ENCODE measurements around the gene NEDD4L.

The NEDD4L gene

GRCh38 chr18:58168221-58168620, 124.2 kb downstream of the NEDD4L start:
- Histone ChIP-seq H3K9me3 (ENCODE audit: control insufficient read depth, insufficient read depth, low read depth, low read length) (no peaks in the 10 kb centered on the region), H3K36me3 (ENCODE audit: control insufficient read depth in 2 of 2, insufficient read depth in 1 of 2, low read length in 2 of 2) (no peaks in the 10 kb centered on the region), H3K4me1 (ENCODE audit: control insufficient read depth, insufficient read depth, low read length) (no peaks in the 10 kb centered on the region), H3K27ac (ENCODE audit: extremely low read depth, low read depth, low read length) (no peak overlapping the region), H3K4me3 (ENCODE audit: low read depth, low read length) (no peak overlapping the region)
- TF ChIP-seq ZNF26 (tag by site-specific recombination; IDR thresholded peaks at IDR 0.05), result no peak
- no peak for TF ChIP-seq ZNF843 (tag by site-specific recombination; IDR thresholded peaks at IDR 0.05)
- TF ChIP-seq ZNF449 (tag by site-specific recombination; IDR thresholded peaks at IDR 0.05), result no peak
- TF ChIP-seq ZNF48 (tag by site-specific recombination; IDR thresholded peaks at IDR 0.05), result no peak
- TF ChIP-seq INSM2 (tag by site-specific recombination; IDR thresholded peaks at IDR 0.05), result no peak
- TF ChIP-seq, protein P1, sequence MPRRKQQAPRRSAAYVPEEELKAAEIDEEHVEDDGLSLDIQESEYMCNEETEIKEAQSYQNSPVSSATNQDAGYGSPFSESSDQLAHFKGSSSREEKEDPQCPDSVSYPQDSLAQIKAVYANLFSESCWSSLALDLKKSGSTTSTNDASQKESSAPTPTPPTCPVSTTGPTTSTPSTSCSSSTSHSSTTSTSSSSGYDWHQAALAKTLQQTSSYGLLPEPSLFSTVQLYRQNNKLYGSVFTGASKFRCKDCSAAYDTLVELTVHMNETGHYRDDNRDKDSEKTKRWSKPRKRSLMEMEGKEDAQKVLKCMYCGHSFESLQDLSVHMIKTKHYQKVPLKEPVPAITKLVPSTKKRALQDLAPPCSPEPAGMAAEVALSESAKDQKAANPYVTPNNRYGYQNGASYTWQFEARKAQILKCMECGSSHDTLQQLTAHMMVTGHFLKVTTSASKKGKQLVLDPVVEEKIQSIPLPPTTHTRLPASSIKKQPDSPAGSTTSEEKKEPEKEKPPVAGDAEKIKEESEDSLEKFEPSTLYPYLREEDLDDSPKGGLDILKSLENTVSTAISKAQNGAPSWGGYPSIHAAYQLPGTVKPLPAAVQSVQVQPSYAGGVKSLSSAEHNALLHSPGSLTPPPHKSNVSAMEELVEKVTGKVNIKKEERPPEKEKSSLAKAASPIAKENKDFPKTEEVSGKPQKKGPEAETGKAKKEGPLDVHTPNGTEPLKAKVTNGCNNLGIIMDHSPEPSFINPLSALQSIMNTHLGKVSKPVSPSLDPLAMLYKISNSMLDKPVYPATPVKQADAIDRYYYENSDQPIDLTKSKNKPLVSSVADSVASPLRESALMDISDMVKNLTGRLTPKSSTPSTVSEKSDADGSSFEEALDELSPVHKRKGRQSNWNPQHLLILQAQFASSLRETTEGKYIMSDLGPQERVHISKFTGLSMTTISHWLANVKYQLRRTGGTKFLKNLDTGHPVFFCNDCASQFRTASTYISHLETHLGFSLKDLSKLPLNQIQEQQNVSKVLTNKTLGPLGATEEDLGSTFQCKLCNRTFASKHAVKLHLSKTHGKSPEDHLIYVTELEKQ (tag by site-specific recombination; IDR thresholded peaks at IDR 0.05; ENCODE audit: borderline replicate concordance), result no peak
- TF ChIP-seq ZNF155 (tag by site-specific recombination; IDR thresholded peaks at IDR 0.05), result no peak
- TF ChIP-seq ZNF777 (tag by site-specific recombination; IDR thresholded peaks at IDR 0.05; ENCODE audit: borderline replicate concordance), result no peak
- no peak for TF ChIP-seq SCRT1 (tag by site-specific recombination; IDR thresholded peaks at IDR 0.05; ENCODE audit: borderline replicate concordance)
- no peak for TF ChIP-seq ZNF747 (tag by site-specific recombination; IDR thresholded peaks at IDR 0.05)
- POLR2A ChIA-PET, result no interaction called here
- CTCF ChIA-PET, result interaction anchor here (0.7 kb wide), 1 partner anchor 34 kb away, joined by 3 read pairs; no protein-coding TSS in a partner anchor

GRCh38 chr18:58168993-58169392, 125.0 kb downstream of the NEDD4L start:
- CTCF ChIA-PET, result no interaction called here
- POLR2A ChIA-PET, result no interaction called here
- H3K4me3 ChIP-seq (ENCODE audit: low read depth, low read length), result no peak overlapping the region
- H3K27ac ChIP-seq (ENCODE audit: extremely low read depth, low read depth, low read length), result no peak overlapping the region
- TF ChIP-seq ZNF660 (tag by site-specific recombination; IDR thresholded peaks at IDR 0.05) (no peak), ZNF791 (tag by site-specific recombination; IDR thresholded peaks at IDR 0.05) (no peak)
- TF ChIP-seq, protein P2, sequence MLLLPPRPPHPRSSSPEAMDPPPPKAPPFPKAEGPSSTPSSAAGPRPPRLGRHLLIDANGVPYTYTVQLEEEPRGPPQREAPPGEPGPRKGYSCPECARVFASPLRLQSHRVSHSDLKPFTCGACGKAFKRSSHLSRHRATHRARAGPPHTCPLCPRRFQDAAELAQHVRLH (tag by site-specific recombination; IDR thresholded peaks at IDR 0.05), result no peak
- H3K36me3 ChIP-seq (ENCODE audit: control insufficient read depth in 2 of 2, insufficient read depth in 1 of 2, low read length in 2 of 2), result no peaks in the 10 kb centered on the region
- no peaks in the 10 kb centered on the region for H3K4me1 ChIP-seq (ENCODE audit: control insufficient read depth, insufficient read depth, low read length)
- H3K9me3 ChIP-seq (ENCODE audit: control insufficient read depth, insufficient read depth, low read depth, low read length), result no peaks in the 10 kb centered on the region

DNA sequence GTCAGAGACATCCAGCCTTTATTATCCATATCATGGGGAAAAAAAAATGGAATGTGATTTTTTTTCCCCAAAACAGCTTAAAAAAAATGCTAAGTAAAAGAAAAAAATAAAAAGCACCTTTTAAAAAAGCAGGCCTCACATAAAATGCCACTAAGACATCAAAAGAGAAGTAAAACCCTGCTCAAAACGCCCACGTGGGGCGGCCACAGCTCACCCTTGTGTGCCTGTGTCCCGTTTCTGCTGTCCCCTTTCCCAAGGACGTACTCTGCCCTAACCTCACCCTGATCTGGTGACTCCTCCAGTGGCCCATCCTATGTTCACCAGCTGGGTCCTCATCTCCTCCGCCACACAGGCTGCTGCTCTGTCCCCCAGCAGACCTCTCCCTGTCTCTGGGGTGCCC, 125.4 kb downstream of the NEDD4L start:
- H3K9me3 ChIP-seq (ENCODE audit: control insufficient read depth, insufficient read depth, low read depth, low read length), result no peaks in the 10 kb centered on the region
- no peaks in the 10 kb centered on the region for H3K4me1 ChIP-seq (ENCODE audit: control insufficient read depth, insufficient read depth, low read length)
- ChIA-PET POLR2A (no interaction called here), CTCF (no interaction called here)
- H3K27ac ChIP-seq (ENCODE audit: extremely low read depth, low read depth, low read length), result no peak overlapping the region
- no peaks in the 10 kb centered on the region for H3K36me3 ChIP-seq (ENCODE audit: control insufficient read depth in 2 of 2, insufficient read depth in 1 of 2, low read length in 2 of 2)
- no peak overlapping the region for H3K4me3 ChIP-seq (ENCODE audit: low read depth, low read length)
- no peak for TF ChIP-seq GLI2 (tag by site-specific recombination; IDR thresholded peaks at IDR 0.05; ENCODE audit: borderline replicate concordance, low read depth)
- TF ChIP-seq ZNF274 (IDR thresholded peaks at IDR 0.05; ENCODE audit: low read length), result no peak
- no peak for TF ChIP-seq ZNF274 (tag by site-specific recombination; IDR thresholded peaks at IDR 0.05; ENCODE audit: borderline replicate concordance)
- TF ChIP-seq KLF9 (tag by site-specific recombination; IDR thresholded peaks at IDR 0.05; ENCODE audit: low read depth), result no peak
- TF ChIP-seq SALL2 (tag by site-specific recombination; IDR thresholded peaks at IDR 0.05; ENCODE audit: borderline replicate concordance), result no peak
- TF ChIP-seq, protein P3, sequence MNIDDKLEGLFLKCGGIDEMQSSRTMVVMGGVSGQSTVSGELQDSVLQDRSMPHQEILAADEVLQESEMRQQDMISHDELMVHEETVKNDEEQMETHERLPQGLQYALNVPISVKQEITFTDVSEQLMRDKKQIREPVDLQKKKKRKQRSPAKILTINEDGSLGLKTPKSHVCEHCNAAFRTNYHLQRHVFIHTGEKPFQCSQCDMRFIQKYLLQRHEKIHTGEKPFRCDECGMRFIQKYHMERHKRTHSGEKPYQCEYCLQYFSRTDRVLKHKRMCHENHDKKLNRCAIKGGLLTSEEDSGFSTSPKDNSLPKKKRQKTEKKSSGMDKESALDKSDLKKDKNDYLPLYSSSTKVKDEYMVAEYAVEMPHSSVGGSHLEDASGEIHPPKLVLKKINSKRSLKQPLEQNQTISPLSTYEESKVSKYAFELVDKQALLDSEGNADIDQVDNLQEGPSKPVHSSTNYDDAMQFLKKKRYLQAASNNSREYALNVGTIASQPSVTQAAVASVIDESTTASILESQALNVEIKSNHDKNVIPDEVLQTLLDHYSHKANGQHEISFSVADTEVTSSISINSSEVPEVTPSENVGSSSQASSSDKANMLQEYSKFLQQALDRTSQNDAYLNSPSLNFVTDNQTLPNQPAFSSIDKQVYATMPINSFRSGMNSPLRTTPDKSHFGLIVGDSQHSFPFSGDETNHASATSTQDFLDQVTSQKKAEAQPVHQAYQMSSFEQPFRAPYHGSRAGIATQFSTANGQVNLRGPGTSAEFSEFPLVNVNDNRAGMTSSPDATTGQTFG (tag by site-specific recombination; IDR thresholded peaks at IDR 0.05; ENCODE audit: borderline replicate concordance), result no peak
- TF ChIP-seq ZSCAN23 (tag by site-specific recombination; IDR thresholded peaks at IDR 0.05), result no peak
- no peak for TF ChIP-seq TRIM28 (IDR thresholded peaks at IDR 0.05; ENCODE audit: borderline replicate concordance, low read length)
- TF ChIP-seq ZNF221 (tag by site-specific recombination; IDR thresholded peaks at IDR 0.05; ENCODE audit: borderline replicate concordance), result no peak
